AG10803 (cell line): ENCODE results near the gene SLCO2B1.

Source experiments
- DNase-seq: peaks from one replicate; pipeline ENCODE4 v3.0.0; 2010; ENCODE audit warnings: low read depth
- H3K4me3 ChIP-seq: 2 replicates; pipeline ENCODE4 v1.5.1; 2011; ENCODE audit warnings: mild to moderate bottlenecking, low read length, control low read depth
- CTCF ChIP-seq: conservative IDR thresholded peaks from 2 replicates; pipeline ENCODE4 v1.5.1; 2011; ENCODE audit warnings: mild to moderate bottlenecking, low read length, control low read depth, inconsistent platforms

SLCO2B1 gene

DNA sequence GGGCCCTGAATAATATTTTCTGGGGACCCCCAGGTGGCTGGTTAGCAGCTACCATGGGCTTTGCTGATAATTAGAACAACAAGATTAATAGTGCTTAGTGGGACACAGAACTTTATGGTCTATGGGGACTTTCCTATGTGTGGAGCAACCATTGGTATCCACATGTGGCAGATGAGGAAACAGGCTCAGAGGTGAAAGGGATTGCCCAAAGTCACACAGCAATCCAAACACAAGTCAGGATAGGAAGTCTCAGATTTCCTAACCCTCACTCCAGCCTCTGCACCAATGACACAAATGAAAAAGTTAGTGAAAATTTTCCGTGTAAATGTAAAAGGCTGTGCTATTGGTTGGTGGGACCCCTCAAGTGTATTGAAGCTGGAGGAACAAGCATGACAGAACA lies 15.3 kb upstream of the SLCO2B1 start:
- no peak overlapping the region for H3K4me3 ChIP-seq
- no peak for DNase-seq
- no peak for TF ChIP-seq CTCF

- TF ChIP-seq CTCF: peak; percentile 84
- H3K4me3 ChIP-seq: no peak overlapping the region
- DNase-seq: peak; percentile 13
These were observed 10.4 kb upstream of the SLCO2B1 start for GRCh38 chr11:75140269-75141138.

DNA sequence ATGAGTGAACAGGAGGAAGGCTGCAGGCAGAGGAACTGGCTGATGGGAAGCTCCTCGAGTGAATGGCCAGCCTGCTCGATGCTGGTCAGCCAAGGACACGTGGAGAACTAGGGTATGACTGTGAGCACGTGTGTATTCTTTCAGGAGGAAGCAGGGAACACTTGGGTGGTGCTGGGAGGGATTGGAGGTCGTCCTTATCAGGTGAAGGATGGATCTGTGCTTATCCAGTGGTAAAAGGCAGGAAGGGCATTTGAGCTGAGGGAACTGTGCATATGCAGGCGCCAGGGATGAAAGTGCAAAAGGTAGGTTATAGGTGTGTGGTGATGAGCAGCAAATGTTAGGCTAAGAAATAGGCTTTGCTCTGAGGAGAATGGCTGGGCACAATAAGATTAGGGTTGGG lies 9.7 kb upstream of the SLCO2B1 start:
- H3K4me3 ChIP-seq: no peak overlapping the region
- no peak for DNase-seq
- TF ChIP-seq CTCF: no peak

- peak; percentile 93 for DNase-seq
- no peak overlapping the region for H3K4me3 ChIP-seq
- no peak for TF ChIP-seq CTCF
These were observed 8.0 kb upstream of the SLCO2B1 start for GRCh38 chr11:75142714-75143419.

GRCh38 chr11:75143420-75143731 lies 7.5 kb upstream of the SLCO2B1 start:
- no peak overlapping the region for H3K4me3 ChIP-seq
- no peak for DNase-seq
- TF ChIP-seq CTCF: no peak

DNA sequence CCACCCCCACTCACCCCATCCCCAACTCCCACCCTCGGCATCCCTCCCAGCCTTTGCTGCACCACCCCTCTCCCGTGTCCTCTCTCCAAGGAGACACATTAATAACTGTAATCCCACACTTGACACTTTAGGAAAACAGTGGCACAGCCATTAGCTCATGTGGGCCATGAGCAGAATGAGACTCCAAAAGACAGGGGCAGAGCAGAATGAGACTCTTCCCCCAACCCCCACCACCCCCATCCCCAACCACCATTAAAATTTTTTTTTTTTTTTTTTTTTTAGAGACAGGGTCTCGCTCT lies 6.2 kb upstream of the SLCO2B1 start:
- DNase-seq: no peak
- no peak for TF ChIP-seq CTCF
- H3K4me3 ChIP-seq: no peak overlapping the region
